GM18520 (cell line): ENCODE results near the gene VASH2.
"Not testable (repeated sequence)": the region's sequence is repeated elsewhere in the genome, so short reads cannot be mapped to it uniquely, and the experiment has no call there.

Experiments used
- ATAC-seq: cut with Tn5 transposase; IDR thresholded peaks from one replicate; pipeline ENCODE4 v1.9.1; 2021; ENCODE audit not compliant: unreplicated experiment

Gene VASH2

GRCh38 chr1:212950243-212951125, at the start of gene VASH2:
Gene VASH2 (plus strand): TSS chr1:212950541. CDS start chr1:212951543, 1,002 bp downstream.
- peak; percentile 89 for ATAC-seq

- ATAC-seq: no peak
Measured at GRCh38 chr1:212901290-212901689, 49.1 kb upstream of the VASH2 start.

- ATAC-seq: no peak
Measured at GRCh38 chr1:212902054-212902453, 48.3 kb upstream of the VASH2 start.

GRCh38 chr1:212903664-212904063, 46.7 kb upstream of the VASH2 start:
- ATAC-seq: no peak

- ATAC-seq: not testable (repeated sequence)
Measured at GRCh38 chr1:212908071-212908470, 42.3 kb upstream of the VASH2 start.

- no peak for ATAC-seq
Measured at GRCh38 chr1:212908971-212909370, 41.4 kb upstream of the VASH2 start.

GRCh38 chr1:212909652-212910063, 40.7 kb upstream of the VASH2 start:
- ATAC-seq: no peak

GRCh38 chr1:212910213-212910612, 40.1 kb upstream of the VASH2 start:
- not testable (repeated sequence) for ATAC-seq

GRCh38 chr1:212913638-212914037, 36.7 kb upstream of the VASH2 start:
- ATAC-seq: not testable (repeated sequence)

- not testable (repeated sequence) for ATAC-seq
Measured at GRCh38 chr1:212914110-212914509, 36.2 kb upstream of the VASH2 start.

- no peak for ATAC-seq
Measured at GRCh38 chr1:212914789-212915188, 35.6 kb upstream of the VASH2 start.

- ATAC-seq: no peak
Measured at GRCh38 chr1:212915245-212916091, 34.9 kb upstream of the VASH2 start.

GRCh38 chr1:212916481-212917133, 33.7 kb upstream of the VASH2 start:
- no peak for ATAC-seq

GRCh38 chr1:212917134-212917485, 33.2 kb upstream of the VASH2 start:
- ATAC-seq: no peak

GRCh38 chr1:212917858-212918257, 32.5 kb upstream of the VASH2 start:
- ATAC-seq: no peak

- no peak for ATAC-seq
Measured at GRCh38 chr1:212918824-212919223, 31.5 kb upstream of the VASH2 start.

GRCh38 chr1:212920246-212920645, 30.1 kb upstream of the VASH2 start:
- ATAC-seq: peak; percentile 44

GRCh38 chr1:212920896-212921295, 29.4 kb upstream of the VASH2 start:
- no peak for ATAC-seq

GRCh38 chr1:212922016-212922415, 28.3 kb upstream of the VASH2 start:
- no peak for ATAC-seq

- no peak for ATAC-seq
Measured at GRCh38 chr1:212926372-212926771, 24.0 kb upstream of the VASH2 start.
